Mucosa of rectum (tissue), 2 donors: ENCODE data around the gene MYBPH.
A peak's percentile ranks its signal among the peaks of the same experiment; 100 is the strongest.

Experiments
- H3K27ac ChIP-seq, 2 donors: one replicate each; pipeline ENCODE4 v1.7.0; 2013; ENCODE audit warnings: inconsistent platforms in 2 of 2, low read depth in 2 of 2, low read length in 2 of 2
- H3K27me3 ChIP-seq, 2 donors: one replicate each; pipeline ENCODE4 v1.7.0; 2013; ENCODE audit warnings: low read length in 2 of 2; ENCODE audit not compliant: control insufficient read depth in 2 of 2, insufficient read depth in 2 of 2
- H3K36me3 ChIP-seq, 2 donors: one replicate each; pipeline ENCODE4 v1.7.0; 2013; ENCODE audit warnings: low read length in 2 of 2; ENCODE audit not compliant: control insufficient read depth in 2 of 2, insufficient read depth in 2 of 2
- H3K4me1 ChIP-seq, 2 donors: one replicate each; pipeline ENCODE4 v1.7.0; 2013; ENCODE audit warnings: low read length in 2 of 2, mild to moderate bottlenecking in 1 of 2; ENCODE audit not compliant: control insufficient read depth in 2 of 2, insufficient read depth in 2 of 2
- H3K4me3 ChIP-seq, 2 donors: one replicate each; pipeline ENCODE4 v1.7.0; 2013; ENCODE audit warnings: low read length in 2 of 2
- H3K9ac ChIP-seq, 2 donors: one replicate each; pipeline ENCODE4 v1.7.0; 2013; ENCODE audit warnings: low read length in 2 of 2, low read depth in 1 of 2, mild to moderate bottlenecking in 1 of 2
- H3K9me3 ChIP-seq, 2 donors: one replicate each; pipeline ENCODE4 v1.7.0; 2013; ENCODE audit warnings: low read length in 2 of 2; ENCODE audit not compliant: control insufficient read depth in 2 of 2
- donor health status: healthy.
- donor health status: Normal muscosa, but diverticular disease.

MYBPH gene

GRCh38 chr1:203201516-203202205 is 26.0 kb upstream of the MYBPH start:
- peak overlapping the region in 1 of 2 donors; percentile 41 for H3K27ac ChIP-seq

GRCh38 chr1:203200916-203201315 is 25.3 kb upstream of the MYBPH start:
- Histone ChIP-seq H3K9me3 (no peaks in the 10 kb centered on the region), H3K27ac (peak overlapping the region in 1 of 2 donors; percentile 52), H3K27me3 (no peaks in the 10 kb centered on the region), H3K4me1 (no peaks in the 10 kb centered on the region), H3K9ac (no peak overlapping the region), H3K36me3 (no peaks in the 10 kb centered on the region), H3K4me3 (no peak overlapping the region)

More at GRCh38 chr1:203201516-203202205, 26.0 kb upstream of the MYBPH start:
- Histone ChIP-seq H3K9ac (no peak overlapping the region), H3K9me3 (no peaks in the 10 kb centered on the region), H3K36me3 (no peaks in the 10 kb centered on the region), H3K4me3 (no peak overlapping the region), H3K4me1 (no peaks in the 10 kb centered on the region), H3K27me3 (no peaks in the 10 kb centered on the region)

- Histone ChIP-seq H3K27ac (peak overlapping the region; percentile 35 to 52), H3K4me3 (no peak overlapping the region), H3K9me3 (no peaks in the 10 kb centered on the region), H3K36me3 (no peaks in the 10 kb centered on the region), H3K4me1 (no peaks in the 10 kb centered on the region), H3K27me3 (no peaks in the 10 kb centered on the region), H3K9ac (no peak overlapping the region)
These were observed 24.4 kb upstream of the MYBPH start for GRCh38 chr1:203199816-203200571.

- Histone ChIP-seq H3K4me3 (no peak overlapping the region), H3K9ac (no peak overlapping the region), H3K27ac (peak overlapping the region; percentile 35 to 52), H3K27me3 (no peaks in the 10 kb centered on the region), H3K4me1 (no peaks in the 10 kb centered on the region), H3K9me3 (no peaks in the 10 kb centered on the region), H3K36me3 (no peaks in the 10 kb centered on the region)
These were observed 23.8 kb upstream of the MYBPH start for GRCh38 chr1:203199481-203199815.

GRCh38 chr1:203199002-203199401 is 23.4 kb upstream of the MYBPH start:
- Histone ChIP-seq H3K27me3 (no peaks in the 10 kb centered on the region), H3K36me3 (no peaks in the 10 kb centered on the region), H3K4me1 (no peaks in the 10 kb centered on the region), H3K9ac (no peak overlapping the region), H3K4me3 (no peak overlapping the region), H3K27ac (no peak overlapping the region), H3K9me3 (no peaks in the 10 kb centered on the region)

GRCh38 chr1:203197625-203198024 is 22.0 kb upstream of the MYBPH start:
- no peaks in the 10 kb centered on the region for H3K27me3 ChIP-seq
- H3K9me3 ChIP-seq: no peaks in the 10 kb centered on the region
- no peak overlapping the region for H3K27ac ChIP-seq
- no peaks in the 10 kb centered on the region for H3K4me1 ChIP-seq
- no peak overlapping the region for H3K4me3 ChIP-seq
- no peaks in the 10 kb centered on the region for H3K36me3 ChIP-seq
- no peak overlapping the region for H3K9ac ChIP-seq

GRCh38 chr1:203196371-203196770 is 20.7 kb upstream of the MYBPH start:
- H3K4me1 ChIP-seq: no peaks in the 10 kb centered on the region
- no peak overlapping the region for H3K4me3 ChIP-seq
- H3K9me3 ChIP-seq: no peaks in the 10 kb centered on the region
- peaks cover 0 to 2% of the 10 kb centered on the region in 2 donors for H3K27me3 ChIP-seq
- no peak overlapping the region for H3K9ac ChIP-seq
- H3K27ac ChIP-seq: peak overlapping the region in 1 of 2 donors; percentile 11
- no peaks in the 10 kb centered on the region for H3K36me3 ChIP-seq

- no peaks in the 10 kb centered on the region for H3K36me3 ChIP-seq
- H3K4me1 ChIP-seq: peaks cover 0 to 4% of the 10 kb centered on the region in 2 donors
- H3K9ac ChIP-seq: no peak overlapping the region
- H3K27ac ChIP-seq: no peak overlapping the region
- H3K27me3 ChIP-seq: peaks cover 0 to 2% of the 10 kb centered on the region in 2 donors
- H3K4me3 ChIP-seq: no peak overlapping the region
- no peaks in the 10 kb centered on the region for H3K9me3 ChIP-seq
These were observed 15.3 kb upstream of the MYBPH start for GRCh38 chr1:203190949-203191348.

- Histone ChIP-seq H3K4me3 (no peak overlapping the region), H3K36me3 (no peaks in the 10 kb centered on the region), H3K9ac (no peak overlapping the region), H3K9me3 (no peaks in the 10 kb centered on the region), H3K27ac (no peak overlapping the region), H3K27me3 (peaks cover 0 to 4% of the 10 kb centered on the region in 2 donors), H3K4me1 (peaks cover 0 to 4% of the 10 kb centered on the region in 2 donors)
These were observed 14.3 kb upstream of the MYBPH start for GRCh38 chr1:203189951-203190352.

GRCh38 chr1:203188686-203189232 is 13.1 kb upstream of the MYBPH start:
- no peak overlapping the region for H3K27ac ChIP-seq

More at GRCh38 chr1:203188686-203189232, 13.1 kb upstream of the MYBPH start:
- Histone ChIP-seq H3K4me3 (no peak overlapping the region), H3K27me3 (peaks cover 0 to 4% of the 10 kb centered on the region in 2 donors), H3K9ac (no peak overlapping the region), H3K9me3 (no peaks in the 10 kb centered on the region), H3K4me1 (peaks cover 0 to 4% of the 10 kb centered on the region in 2 donors), H3K36me3 (no peaks in the 10 kb centered on the region)
